CD4-positive, alpha-beta T cell treated with Interleukin-6 for 4 hours (primary cell): ENCODE measurements around the gene WDR54.
A peak's percentile ranks its signal among the peaks of the same experiment; 100 is the strongest.
"Not testable (repeated sequence)": the region's sequence is repeated elsewhere in the genome, so short reads cannot be mapped to it uniquely, and the experiment has no call there.

ENCODE experiments used
- DNase-seq: peaks from one replicate; pipeline ENCODE4 v3.0.0-alpha.2; 2020; ENCODE audit warnings: mixed read lengths

The WDR54 gene

DNA sequence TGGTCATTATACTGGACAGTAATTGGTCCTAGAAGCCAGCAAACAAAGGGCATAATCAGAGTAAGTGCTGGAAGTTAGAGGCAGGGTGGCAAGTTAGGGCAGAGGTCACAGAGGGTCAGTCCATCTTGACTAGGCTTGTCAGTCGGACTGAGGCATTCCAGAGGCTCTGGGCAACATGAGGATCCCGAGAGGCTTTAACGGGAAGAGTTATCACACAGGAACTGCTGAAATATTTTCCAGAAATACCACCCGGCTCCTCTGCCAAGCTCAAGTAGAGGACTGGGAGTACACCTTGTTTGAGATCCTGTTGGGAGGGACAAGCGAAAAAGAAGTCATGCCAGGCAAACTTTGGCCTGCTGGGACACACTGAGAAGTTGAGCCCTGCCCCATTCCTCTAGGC lies 13.8 kb upstream of the WDR54 start:
- DNase-seq = no peak

DNA sequence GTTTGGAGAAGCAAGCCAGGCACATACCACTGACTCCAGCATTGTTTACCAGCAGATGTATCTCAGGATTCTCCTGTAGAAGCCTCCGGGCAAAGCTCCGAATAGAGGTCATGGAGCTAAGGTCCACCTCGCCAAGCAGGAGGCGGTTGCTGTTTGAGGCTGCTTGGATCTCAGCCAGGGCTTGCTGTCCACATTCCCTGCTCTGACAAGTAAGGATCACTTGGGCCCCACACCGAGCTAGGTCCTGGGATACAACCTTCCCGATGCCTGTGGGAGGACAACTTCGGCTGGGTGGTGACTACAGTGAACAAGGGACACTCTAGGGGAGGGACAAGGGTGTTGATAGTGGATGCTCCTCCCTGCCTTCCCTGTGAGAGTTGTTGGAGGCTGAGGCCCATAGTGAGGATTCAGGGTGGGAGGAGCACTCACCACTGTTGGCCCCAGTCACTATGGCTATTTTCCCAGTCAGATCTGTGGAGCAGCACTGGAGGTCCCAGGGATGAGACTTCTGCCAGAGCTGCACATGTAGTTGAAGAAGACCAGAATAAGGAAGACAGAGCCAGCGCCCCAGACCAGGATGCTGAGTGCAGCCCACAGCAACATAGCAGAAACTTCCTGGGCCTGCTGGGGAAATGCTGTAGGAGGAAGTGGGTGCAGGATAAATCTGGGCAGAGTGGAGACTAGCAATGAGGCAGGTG lies 8.4 kb upstream of the WDR54 start:
- DNase-seq = no peak

DNA sequence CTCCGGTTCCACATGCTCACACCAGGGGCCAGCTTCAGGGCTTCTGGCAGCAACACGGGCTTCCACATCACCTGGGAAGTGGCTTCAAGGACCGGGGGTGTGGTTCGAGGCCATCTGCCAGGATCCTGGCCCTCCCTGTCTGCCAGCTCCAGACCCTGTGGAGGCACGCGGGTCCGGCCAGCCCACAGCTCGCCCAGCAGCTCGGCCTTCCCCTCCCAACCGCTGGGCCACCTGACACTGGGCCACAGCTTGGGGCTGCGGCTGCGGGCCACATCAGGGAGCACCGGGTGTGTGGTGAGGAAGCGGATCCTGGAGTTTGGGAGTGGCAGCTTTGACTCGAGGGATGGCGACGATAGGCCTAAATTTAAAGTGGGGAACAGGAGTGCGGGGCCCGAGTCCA lies 7.1 kb upstream of the WDR54 start:
- DNase-seq = no peak

DNA sequence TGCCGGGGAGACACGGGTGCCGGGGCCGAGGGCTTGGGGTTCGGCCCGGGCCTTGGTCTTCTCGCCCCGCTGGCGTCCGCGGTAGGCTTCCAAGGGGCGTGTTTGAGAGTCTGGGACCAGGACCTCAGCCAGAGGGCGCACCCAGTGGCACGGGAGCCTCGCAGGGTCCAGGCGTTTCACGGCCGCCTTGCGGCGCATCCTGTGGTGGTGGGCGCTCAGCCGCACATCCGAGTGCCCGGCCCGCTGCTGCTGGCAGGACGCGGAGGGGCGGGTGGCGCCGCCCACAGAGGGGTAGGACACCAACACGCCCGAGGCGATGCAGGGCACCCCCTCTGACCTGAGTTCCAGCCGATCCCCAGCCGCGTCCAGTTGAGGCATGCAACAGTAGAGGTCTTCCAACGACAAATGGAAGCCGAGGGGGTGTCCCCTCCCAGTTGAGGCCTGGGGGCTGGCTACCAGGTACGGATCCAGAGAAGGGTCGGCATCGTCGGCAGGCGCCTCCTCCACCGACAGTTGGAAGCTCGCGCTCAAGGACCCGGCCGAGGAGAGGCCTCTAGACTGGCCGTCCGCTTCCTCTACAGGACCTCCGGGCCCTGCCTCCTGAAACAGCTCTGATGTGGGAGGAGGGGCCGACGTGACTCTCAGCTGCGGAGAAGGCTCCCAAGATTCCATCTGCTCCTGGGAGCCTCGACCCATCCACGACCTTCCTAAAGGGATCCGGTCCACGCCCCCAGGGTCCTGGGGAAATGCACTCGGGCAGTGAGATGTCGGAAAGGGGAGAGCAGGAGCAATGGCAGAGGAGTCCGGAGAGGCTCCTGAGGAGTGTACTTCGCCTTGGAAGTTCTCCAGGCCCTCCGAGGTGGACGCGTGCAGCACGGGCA lies 6.4 kb upstream of the WDR54 start:
- peak; percentile 47 for DNase-seq

DNA sequence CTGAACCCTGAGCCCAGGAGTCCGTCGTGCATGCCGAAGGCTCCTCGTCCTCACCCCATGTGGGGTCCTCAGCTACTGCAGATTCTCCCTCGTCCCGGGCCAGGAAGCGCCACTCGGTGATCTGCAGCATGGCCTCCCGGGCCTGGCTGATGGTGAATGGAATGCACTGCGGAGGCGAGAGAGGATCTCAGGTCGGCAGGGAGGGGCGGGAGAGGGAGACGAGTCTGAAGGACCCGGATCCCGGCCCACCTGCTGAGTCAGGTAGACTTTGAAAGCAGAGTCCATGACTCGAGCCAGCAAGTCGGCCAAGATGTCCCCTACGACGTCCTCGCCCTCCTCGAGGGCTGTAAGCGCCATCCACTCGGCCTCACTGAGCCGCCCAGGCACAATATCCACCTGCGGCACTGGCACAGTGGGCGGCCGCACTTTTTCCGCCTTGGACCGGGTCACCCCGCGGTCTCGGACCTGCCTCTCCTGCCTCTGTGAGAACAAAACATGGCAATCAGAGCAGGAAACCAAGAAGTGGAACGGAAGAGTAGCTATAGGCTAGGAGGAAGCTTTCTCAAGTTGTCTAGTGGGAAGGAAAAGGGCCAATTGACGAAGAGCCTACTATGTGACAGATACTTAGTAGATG lies 5.7 kb upstream of the WDR54 start:
- DNase-seq = no peak

DNA sequence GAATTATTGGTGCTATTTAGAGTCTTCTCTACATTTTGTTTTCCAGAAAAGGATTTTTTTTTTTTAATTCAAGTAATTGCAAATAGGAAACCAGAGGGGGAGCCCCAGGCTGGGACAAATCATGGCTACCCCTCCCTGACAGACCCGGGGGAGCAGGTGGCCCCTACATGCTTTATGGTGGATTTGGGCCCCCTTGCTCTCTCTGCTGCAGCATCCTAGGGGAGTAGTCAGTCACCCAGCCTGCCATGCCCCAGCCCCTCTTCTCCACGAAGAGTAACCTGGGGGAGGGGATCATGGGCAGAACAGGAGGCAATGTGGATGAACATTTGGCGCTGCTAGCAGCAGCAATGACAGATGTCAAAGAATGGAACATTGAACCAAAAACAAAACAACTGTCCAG lies 4.8 kb upstream of the WDR54 start:
- DNase-seq = no peak

DNA sequence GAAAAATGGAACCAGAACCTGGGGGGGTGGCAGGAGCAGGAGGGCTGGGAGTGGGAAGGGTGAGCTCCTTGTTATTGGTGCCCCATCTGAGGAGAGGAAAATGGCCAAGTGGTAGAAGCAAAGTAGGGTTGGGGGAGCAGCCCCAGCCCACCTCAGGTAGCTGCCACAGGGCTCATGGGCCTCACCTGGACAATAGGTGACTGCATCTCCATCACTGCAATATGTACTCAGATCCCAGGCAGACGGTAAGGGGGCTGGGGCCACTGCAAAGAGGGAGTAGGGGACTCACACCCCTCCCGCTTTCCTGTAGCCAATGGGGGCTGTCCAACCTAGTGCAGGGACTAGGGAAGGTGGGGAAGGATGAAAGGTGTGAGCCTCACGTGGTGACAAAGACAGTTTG lies 4.3 kb upstream of the WDR54 start:
- DNase-seq = no peak

DNA sequence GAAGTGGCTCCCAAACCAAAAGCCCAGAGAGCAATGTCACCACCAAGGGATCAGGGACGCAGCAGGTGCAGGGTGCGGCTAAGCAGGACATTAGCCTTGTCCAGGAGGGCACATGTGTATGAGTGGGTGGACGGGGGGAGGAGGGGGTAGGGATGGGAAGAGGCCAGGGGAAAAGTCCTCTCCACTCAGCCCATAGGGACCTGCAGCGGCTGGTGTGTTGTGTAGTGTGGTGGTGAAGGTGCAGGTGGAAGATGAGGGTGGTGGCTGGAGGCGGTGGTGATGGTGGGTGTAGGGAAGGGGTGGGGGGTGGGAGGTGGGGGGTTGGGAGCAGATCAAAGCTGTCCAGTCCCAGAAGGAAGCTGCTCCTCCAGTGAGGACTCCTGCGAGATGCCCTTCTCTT lies 3.8 kb upstream of the WDR54 start:
- DNase-seq = no peak

DNA sequence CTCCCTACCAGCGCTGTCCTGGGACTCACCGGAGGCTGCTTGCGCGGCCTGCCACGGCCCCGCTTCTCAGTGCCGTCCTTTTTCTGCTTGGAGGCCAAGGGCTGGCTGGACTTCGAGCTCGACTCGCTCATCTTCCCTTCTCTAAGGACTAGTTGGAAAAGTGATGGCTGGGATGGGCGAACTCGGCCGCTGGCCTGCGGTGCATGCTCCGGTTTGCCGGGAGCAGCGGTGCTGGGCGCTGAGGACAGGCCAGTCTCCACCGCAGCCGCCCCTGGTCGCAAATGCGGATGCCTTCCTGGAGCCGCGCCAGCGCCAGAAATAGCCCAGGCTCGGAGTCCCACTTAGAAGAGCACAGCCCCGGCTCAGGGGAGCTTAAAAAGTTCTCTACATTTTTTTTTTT lies 3.2 kb upstream of the WDR54 start:
- DNase-seq = no peak

DNA sequence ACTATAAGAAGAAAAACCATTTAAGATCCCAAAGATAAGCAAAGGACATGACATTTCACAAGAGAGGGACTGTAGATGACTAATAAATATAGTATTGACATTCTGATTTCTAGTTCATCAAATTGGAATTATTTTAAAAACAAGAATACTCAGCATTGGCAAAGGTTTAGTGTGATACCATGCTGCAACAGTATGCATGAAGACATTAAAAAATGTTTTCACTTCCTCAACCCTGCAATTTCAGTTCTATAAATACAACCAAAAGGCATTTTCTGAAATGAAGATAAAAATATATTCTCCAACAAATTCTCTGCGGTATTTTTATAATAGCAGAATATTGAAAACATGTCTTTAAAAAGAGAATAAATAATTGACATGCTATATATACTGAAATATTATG lies 2.2 kb upstream of the WDR54 start:
- no peak for DNase-seq

DNA sequence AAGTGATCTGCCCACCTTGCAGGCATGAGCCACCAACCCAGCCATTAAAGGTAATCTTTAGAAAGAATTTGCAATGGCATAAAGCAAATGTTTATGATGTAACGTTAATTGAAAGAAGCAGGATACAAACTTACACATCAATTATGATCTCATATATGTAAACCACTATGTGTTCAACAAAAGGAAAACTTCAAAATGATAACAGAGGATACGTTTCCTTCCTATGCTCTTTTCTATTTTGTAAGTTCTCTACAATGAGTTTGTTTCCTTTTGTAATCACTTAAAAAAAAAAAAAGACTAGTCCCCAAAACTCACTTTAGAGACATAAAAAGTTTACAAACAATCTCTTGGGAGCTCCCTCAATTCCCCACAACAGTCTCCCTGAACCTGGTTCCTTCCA lies 1.5 kb upstream of the WDR54 start:
- no peak for DNase-seq

DNA sequence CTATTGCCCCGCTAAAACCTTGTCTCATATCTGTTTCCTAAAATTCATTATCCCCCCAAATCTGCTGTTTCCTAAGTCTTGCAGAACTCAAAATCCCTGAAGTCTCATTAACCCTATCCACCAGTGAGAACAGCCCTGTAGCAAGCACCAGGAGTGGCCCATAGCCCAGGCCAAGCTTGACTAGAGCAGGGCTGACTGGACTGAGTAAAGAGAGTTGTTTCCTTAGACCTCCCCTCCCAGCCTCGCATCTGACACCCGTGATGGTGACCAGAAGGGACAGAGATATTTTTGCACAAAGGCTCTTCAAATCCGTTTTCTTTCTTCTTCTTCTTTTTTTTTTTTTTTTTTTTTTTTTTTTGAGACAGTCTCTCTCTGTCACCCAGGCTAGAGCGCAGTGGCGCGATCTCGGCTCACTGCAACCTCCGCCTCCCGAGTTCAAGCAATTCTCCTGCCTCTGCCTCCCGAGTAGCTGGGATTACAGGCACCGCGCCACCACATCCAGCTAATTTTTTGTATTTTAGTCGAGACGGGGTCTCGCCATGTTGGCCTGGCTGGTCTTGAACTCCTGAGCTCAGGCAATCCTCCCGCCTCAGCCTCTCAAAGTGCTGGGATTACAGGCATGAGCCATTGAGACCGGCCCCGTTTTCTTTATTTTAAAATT lies 957 bp upstream of the WDR54 start:
- not testable (repeated sequence) for DNase-seq

DNA sequence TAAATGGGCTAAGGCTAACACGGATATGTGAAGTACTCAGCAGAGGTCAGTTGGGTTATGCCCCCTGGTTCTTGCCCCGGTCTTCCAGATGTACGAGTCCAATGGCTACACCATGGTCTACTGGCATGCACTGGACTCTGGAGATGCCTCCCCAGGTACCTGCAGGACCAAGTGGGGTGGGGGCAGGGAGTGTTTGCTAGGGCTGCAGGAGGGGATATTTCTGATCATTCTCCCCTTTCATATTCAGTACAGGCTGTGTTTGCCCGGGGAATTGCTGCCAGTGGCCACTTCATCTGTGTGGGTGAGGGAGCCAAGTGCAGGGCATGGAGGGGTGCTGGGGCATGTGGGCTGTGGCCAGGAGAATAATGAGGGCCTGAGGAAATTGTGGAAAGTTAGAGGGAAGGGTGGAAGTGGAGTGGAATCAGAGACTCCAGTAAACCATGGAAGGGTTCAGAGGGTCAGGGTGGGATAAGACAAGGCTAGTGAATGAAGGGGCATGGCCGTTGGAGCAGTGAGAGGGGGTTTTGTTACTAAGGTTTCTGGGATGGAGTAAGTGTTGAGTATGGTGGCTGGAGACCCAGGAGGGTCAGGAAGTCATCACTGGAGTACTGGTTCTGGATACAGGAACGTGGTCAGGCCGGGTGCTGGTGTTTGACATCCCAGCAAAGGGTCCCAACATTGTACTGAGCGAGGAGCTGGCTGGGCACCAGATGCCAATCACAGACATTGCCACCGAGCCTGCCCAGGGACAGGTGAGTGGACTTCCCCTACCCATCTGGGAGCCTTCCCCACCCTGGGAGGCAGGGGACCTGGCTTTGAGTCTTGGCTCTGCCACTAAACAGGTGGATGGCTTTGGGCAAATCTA lies 1.9 kb downstream of the WDR54 start:
- DNase-seq = no peak

DNA sequence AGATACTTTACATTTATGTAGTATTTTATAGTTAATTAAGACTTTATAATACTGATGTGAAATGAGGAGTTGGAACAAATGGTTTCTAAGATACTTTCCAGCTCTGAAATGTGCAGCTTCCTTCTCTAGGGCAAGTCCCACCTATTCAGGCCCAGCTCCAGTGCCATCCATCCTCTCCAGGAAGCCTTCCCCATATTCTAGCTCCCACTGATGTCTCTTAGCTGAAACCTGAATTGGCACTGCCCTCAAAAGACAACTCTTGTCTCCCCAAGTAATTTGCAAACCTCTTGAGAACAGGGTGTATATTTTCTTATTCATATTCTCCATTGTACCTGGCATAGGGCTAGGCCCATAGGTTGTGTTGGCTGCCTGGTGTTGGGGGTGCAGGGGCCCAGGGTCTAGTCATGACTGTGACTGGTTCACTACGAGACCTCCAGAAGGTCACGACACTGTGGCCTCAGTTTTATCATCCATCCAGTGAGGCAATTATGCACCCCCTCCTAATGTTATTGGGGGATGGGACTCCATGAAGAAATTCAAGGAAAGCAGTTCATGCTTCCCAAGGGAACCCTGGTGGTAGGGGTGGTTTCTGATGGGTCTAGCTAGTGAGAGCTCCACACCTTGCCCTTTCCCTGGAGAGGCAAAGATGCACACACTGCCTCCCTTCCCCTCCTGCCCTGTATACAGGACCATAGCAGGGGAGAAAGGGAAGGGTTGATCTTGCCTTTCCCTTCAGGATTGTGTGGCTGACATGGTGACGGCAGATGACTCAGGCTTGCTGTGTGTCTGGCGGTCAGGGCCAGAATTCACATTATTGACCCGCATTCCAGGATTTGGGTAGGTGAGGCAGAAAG lies 2.8 kb downstream of the WDR54 start:
- no peak for DNase-seq

DNA sequence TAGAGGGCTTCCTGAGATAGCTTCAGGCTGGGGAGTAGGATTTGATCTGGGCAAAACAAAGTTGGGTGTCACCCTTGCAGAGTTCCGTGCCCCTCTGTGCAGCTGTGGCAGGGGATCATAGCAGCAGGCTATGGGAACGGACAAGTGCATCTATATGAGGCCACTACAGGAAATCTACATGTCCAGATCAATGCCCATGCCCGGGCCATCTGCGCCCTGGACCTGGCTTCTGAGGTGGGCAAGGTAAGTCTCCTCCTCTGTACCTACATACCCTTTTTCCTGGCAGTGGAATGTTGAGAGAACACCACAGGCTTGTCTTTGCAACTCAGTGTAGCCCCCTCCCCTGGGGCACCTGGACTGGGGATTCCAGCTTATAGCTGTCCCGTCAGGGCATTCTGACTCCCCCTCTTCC lies 3.5 kb downstream of the WDR54 start:
- no peak for DNase-seq

DNA sequence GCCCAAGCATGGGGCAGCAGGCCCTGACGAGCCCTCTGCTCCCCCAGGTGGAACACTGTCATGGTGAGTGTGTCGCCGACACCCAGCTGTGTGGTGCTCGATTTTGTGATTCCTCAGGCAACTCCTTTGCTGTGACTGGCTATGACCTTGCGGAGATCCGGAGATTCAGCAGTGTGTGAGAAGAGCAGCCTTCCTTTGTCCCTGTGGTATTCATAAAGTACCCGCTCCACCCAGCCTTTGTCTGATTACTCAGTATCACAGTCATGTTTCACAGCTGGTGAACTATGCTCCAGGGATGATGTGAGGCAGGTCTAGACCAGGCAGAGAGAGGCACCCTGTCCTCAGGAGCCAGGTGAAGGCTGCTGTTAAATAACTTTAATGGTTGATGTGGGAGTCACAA lies 4.0 kb downstream of the WDR54 start:
- no peak for DNase-seq

DNA sequence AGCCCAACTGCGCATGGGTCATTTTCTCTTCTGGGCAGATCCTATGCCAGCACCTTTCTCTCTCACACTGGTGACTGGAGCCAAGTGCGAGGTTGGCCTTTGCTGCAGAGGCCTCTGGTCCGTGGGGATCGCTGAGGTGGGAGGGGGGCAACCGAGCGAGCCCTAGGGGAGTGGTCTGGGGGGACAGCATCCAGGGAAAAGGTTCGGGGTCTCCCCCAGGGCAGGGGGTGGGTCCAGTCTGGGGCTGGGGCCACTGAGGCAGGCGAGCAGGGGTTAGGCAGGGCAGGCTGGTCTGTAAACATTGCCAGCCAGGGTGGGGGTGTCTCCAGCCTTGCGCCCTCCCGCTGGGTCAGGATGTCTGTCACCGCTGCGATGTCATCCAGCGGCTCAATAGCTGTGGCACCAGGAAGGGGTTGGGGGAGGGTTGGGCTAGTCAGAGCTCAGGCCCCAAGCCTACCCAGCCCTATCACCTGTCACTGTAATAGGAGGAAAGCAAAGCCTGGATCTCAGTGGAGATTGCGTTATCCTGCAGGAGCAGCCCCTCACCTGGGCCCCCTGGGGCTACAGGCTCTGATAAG lies 4.7 kb downstream of the WDR54 start:
- DNase-seq = no peak

DNA sequence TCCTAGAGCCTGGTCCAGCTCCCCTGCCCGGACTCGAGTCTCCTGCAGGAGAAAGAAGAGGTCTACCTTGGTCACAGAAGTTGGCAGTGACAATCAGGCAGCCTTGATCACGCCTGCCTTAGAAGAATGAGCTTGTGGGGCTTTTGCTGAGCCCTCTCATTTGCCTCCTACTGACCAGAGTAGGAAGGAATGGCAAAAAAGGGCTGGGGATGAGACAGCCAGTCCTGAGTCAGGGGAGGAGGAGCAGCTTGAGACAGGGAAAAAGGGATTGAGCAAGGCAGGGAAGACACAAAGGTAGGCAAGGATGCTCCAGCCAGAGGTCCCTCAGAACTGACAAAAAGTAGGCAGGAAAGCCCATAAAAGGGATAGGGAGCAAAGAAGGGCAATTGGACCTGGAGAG lies 6.0 kb downstream of the WDR54 start:
- no peak for DNase-seq

DNA sequence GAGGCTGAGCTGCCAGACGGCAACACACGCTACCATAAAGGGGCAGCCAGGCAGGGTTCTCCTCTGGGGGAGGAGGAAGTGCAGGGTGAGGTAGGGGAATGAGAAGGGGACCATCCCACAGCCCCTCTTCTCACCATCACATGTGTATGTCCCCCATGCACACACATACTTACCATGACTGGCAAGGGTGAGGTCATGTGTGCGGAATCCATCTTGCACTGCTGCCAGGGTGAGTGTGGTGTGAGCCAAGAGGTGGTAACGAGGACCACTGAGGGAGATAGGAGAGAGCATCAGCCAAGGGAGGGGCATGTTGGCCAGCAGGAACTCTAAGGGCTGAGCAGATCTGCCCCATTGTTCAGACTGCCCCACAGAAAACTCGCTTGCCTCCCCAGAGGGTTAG lies 7.1 kb downstream of the WDR54 start:
- DNase-seq = no peak

DNA sequence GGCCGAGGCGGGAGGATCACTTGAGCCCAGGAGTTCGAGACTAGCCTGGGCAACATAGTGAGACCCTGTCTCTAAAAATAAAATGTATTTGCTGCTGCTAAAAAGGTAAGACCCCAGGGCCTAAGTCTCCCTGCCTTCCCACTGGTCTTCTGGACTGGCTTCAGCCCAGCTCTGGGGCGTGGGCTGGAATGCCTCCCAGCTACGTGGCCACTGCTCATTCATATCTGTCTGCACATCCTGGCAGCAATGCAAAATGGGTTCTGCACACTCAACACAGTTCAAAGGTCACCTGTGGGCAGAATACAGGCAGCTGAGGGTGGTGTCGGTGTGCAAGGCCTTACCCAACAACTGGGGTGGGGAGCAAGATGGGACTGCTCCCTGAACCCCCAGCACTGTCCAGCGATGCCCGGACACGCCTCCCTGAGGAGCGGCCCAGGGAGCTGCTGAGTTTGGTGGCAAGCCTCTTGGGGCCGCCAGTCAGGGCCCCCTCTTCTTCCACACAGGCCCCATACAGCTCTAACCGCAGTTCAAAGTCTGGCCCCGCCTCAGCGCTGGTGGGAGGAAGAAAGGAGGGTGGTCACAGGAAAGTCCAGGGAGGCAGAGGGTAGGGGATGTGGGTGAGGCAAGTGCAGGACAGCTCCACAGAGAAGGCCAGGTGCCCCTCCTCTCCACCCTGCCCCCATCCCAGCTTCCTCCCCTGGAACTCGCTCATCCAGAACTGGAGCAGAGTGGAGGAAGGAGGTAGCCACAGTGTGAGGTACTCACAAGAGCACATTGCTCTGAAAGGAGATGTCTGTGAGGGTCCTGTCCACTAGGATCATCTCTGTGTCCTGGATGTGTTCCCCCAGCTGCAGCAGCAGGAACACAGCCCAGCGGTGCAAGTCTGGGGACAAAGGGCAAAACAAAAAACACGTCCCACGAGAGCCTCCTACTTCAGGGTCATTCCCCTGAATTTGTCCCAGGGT lies 8.2 kb downstream of the WDR54 start:
- no peak for DNase-seq
